Fibroblast of pulmonary artery (primary cell): ENCODE measurements around the gene PLD2.

ENCODE experiments used
- DNase-seq: peaks from one replicate; pipeline ENCODE4 v3.0.0-alpha.2; 2010; ENCODE audit warnings: low read depth
- H3K4me3 ChIP-seq: replicated peaks from 2 replicates; pipeline ENCODE4 v1.5.1; 2011; ENCODE audit warnings: low read depth, mild to moderate bottlenecking, control low read depth, low read length, moderate library complexity
- CTCF ChIP-seq: IDR thresholded peaks from 2 replicates; pipeline ENCODE4 v1.5.1; 2011; ENCODE audit warnings: mild to moderate bottlenecking, control low read depth, low read length, inconsistent platforms; ENCODE audit errors: missing control alignments

Gene PLD2

GRCh38 chr17:4833178-4833940 lies 26.4 kb downstream of the PLD2 start, which contains the start of gene MINK1:
TSS of gene MINK1 (plus strand) at chr17:4833340. CDS start at chr17:4833584, 244 bp downstream.
- peak; percentile 96 for DNase-seq
- no peak for TF ChIP-seq CTCF
- H3K4me3 ChIP-seq = peak within 1 kb of the TSS; percentile 85

DNA sequence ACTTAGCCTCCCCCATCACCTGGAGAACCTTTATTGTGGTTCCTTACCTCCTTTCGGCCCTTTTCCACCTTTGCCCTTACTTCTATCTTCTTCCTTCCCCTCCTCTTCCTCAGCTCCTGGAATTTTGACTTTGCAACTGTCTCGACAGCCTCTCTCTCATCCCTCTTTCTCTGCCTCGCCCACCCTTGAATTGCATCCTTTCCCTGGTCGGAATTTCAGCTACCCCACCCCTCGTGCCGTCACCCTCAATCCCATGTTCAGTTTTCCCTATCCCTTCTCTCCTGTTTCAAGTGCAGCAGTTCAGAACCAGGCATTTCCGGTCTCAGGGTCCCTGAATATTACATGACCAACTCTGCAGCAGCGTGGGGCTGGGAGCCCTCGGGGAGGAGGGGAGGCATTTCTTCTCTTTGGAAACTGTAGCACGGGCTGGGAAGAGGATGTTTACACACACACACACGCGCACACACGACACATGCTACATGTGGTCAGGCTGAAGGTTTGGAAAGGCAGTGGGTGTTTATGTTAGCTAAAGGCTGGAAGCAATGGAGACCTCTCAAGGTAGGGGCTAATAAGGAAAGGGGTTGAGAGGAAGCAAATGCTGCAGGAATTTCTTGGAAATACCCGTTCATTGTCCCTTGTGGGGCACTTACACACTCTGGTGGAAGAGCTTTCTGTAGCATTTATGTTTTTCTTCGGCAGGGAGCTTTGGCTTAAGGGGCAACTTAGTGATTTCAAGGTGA lies 27.2 kb downstream of the PLD2 start:
- TF ChIP-seq CTCF = no peak
- DNase-seq = peak; percentile 53
- peak overlapping the region; percentile 85 for H3K4me3 ChIP-seq

GRCh38 chr17:4834681-4835020 lies 27.7 kb downstream of the PLD2 start:
- H3K4me3 ChIP-seq = peak overlapping the region; percentile 85
- no peak for DNase-seq
- no peak for TF ChIP-seq CTCF

DNA sequence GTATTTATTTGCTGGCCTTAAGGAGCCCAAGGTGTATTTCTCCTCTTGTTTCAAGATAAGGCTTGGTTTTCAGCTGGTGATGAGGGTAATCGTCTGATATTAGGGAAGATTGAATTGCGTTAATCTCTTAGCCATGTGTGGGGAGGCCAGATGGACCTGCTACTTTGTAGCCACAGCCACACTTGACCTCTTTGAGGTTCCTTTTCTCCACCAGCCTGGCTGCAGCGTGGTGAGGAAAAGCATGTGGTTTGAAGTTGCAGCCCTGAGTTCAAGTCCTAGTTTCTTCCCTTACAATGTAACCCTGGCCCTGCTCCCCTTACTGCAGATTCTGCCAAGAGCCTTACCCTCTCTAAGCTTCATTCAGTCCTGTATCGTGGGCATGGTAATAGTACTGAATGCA lies 29.3 kb downstream of the PLD2 start:
- no peak overlapping the region for H3K4me3 ChIP-seq
- TF ChIP-seq CTCF = no peak
- no peak for DNase-seq

GRCh38 chr17:4837471-4838308 lies 30.7 kb downstream of the PLD2 start:
- no peak for TF ChIP-seq CTCF
- no peak overlapping the region for H3K4me3 ChIP-seq
- no peak for DNase-seq

DNA sequence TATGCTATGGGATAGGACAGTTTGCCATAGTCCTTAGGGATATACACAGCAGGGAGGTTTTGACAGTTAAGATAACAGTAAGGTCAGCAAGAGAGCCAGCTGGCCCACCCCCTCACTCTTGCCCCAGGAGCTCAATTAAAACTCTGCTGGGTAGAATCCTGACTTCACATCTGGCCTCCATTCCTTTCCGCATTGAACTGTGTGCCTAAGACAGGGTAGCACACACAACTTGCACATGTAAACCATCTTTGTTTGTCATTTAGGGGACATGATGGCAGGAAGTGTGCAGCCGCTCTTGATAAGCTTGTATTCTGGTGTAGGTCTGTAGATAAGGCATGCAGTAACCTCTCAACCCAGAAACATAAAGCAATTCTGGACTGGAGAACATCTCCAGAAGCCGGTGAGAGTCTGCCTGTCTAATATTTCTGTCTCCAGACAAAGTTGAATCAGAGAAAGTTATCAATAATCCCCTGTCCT lies 31.4 kb downstream of the PLD2 start:
- TF ChIP-seq CTCF = no peak
- DNase-seq = no peak
- H3K4me3 ChIP-seq = no peak overlapping the region
